GM23338 (cell line): ENCODE results near the gene DMRT3.

ENCODE experiments used
- CREB1 ChIP-seq: fragments of 250-450 bp; sonication (Bioruptor Pico); IDR thresholded peaks from 2 replicates; pipeline ENCODE4 v1.5.0; 2020; ENCODE audit warnings: low read depth, mild to moderate bottlenecking, moderate library complexity
- EZH2 ChIP-seq: fragments of 200-600 bp; sonication (generic); IDR thresholded peaks from one replicate; pipeline ENCODE4 v1.8.0; 2017; ENCODE audit warnings: antibody characterized with exemption, mild to moderate bottlenecking, low read depth; ENCODE audit not compliant: unreplicated experiment
- EZH2phosphoT487 ChIP-seq: fragments of 200-600 bp; sonication (generic); IDR thresholded peaks from one replicate; pipeline ENCODE4 v1.8.1; 2018; ENCODE audit warnings: antibody characterized with exemption; ENCODE audit not compliant: unreplicated experiment
- JUNB ChIP-seq: IDR thresholded peaks from one replicate; pipeline ENCODE4 v1.6.1; 2016; ENCODE audit warnings: antibody characterized with exemption; ENCODE audit not compliant: unreplicated experiment
- POLR2AphosphoS5 ChIP-seq: IDR thresholded peaks from 2 replicates; pipeline ENCODE4 v1.6.1; 2016; ENCODE audit warnings: antibody characterized with exemption, low read depth
- TF ChIP-seq, protein P1 (sequence below), 2 experiments: fragments of 200-600 bp in 1 of 2; sonication (generic) in 1 of 2; conservative IDR thresholded peaks; 2 replicates each; pipeline versions ENCODE4 v1.5.1 to v1.6.1; 2016 to 2017; ENCODE audit warnings: antibody characterized with exemption in 2 of 2, low read depth in 2 of 2, mild to moderate bottlenecking in 2 of 2, moderate library complexity in 1 of 2
- TF ChIP-seq, protein P2 (sequence below): IDR thresholded peaks from one replicate; pipeline ENCODE4 v1.6.1; 2018; ENCODE audit warnings: antibody characterized with exemption; ENCODE audit not compliant: unreplicated experiment

DNA sequence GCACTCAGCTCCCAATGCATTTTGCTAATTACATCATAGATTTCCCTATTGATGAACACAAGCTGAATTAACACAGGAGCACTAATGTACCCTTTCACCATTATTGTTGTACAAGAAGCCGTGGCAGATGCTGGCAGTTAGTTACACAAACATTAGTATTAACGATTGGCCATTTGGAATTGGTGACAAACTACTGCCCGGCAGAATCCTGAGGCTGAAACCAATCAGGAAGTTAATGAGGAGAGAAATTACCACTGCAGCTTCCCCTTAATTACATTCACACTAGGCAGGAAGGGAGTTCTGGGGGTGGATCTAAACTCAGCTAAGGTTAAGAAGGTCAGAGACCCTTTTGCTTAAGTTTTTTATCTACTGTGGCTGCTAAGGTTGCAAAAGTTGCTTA lies 9.6 kb upstream of the DMRT3 start:
- TF ChIP-seq, protein P1, sequence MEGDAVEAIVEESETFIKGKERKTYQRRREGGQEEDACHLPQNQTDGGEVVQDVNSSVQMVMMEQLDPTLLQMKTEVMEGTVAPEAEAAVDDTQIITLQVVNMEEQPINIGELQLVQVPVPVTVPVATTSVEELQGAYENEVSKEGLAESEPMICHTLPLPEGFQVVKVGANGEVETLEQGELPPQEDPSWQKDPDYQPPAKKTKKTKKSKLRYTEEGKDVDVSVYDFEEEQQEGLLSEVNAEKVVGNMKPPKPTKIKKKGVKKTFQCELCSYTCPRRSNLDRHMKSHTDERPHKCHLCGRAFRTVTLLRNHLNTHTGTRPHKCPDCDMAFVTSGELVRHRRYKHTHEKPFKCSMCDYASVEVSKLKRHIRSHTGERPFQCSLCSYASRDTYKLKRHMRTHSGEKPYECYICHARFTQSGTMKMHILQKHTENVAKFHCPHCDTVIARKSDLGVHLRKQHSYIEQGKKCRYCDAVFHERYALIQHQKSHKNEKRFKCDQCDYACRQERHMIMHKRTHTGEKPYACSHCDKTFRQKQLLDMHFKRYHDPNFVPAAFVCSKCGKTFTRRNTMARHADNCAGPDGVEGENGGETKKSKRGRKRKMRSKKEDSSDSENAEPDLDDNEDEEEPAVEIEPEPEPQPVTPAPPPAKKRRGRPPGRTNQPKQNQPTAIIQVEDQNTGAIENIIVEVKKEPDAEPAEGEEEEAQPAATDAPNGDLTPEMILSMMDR (conservative IDR thresholded peaks at IDR 0.05; ENCODE audit: low read depth in 2 of 2) = no peak
- no peak for TF ChIP-seq EZH2
- TF ChIP-seq POLR2AphosphoS5 = no peak
- TF ChIP-seq EZH2phosphoT487 = no peak
- TF ChIP-seq, protein P2, sequence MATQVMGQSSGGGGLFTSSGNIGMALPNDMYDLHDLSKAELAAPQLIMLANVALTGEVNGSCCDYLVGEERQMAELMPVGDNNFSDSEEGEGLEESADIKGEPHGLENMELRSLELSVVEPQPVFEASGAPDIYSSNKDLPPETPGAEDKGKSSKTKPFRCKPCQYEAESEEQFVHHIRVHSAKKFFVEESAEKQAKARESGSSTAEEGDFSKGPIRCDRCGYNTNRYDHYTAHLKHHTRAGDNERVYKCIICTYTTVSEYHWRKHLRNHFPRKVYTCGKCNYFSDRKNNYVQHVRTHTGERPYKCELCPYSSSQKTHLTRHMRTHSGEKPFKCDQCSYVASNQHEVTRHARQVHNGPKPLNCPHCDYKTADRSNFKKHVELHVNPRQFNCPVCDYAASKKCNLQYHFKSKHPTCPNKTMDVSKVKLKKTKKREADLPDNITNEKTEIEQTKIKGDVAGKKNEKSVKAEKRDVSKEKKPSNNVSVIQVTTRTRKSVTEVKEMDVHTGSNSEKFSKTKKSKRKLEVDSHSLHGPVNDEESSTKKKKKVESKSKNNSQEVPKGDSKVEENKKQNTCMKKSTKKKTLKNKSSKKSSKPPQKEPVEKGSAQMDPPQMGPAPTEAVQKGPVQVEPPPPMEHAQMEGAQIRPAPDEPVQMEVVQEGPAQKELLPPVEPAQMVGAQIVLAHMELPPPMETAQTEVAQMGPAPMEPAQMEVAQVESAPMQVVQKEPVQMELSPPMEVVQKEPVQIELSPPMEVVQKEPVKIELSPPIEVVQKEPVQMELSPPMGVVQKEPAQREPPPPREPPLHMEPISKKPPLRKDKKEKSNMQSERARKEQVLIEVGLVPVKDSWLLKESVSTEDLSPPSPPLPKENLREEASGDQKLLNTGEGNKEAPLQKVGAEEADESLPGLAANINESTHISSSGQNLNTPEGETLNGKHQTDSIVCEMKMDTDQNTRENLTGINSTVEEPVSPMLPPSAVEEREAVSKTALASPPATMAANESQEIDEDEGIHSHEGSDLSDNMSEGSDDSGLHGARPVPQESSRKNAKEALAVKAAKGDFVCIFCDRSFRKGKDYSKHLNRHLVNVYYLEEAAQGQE = no peak
- TF ChIP-seq CREB1 (CRISPR knock-in tag) = no peak
- no peak for TF ChIP-seq JUNB
